ENCODE data around the gene IGF2. TPM values are rescaled to one million over a fixed set of nuclear protein-coding genes. Genes with fewer than 3 reads are reported as not detected.

Gene IGF2
- total RNA-seq, 1 experiment from 2014 or later = 1.5 TPM

DNA sequence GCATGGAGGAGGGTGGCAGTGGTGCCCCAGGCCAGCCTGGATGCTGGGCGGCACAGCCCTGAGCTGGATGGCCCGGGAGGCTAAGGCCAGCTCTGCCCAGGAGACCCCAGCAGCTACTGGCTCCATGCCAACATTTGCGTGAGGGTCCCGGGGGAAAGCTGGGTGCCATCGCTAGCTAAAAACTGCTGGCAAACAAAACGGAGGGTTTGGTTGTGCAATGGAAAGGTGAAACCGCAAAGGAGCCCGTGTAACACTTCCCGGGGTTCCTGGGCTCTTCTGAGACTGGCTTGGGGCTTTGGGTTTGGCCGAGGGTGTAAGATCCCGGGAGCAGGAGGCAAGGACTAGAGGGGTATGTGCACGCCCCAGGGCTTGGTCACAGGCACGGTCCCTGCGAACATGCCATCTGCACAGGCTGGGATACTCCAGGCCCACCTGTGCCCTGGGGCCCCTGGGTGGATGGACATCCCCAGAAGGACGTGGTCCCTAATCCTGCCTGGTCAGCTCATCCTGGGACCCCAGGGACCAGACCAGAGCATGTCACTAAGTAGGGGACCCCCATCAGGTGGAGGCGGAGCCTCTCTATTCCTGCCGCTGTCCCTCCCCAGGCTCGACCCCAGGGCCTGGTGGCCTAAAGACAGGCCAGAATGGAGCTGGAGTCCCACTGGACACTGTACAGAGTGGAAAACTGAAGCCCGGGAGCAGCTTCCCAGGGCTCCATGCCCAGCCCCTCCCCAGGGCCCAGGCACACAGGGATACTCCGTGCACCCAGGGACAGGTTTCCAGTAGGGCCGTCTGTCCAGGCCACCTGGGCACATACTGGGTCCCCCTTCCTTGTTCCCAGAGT is 44.6 kb downstream of the IGF2 start:
- ChIA-PET CTCF (interaction anchor here (0.9 to 2.0 kb wide), 3 partner anchors 20 to 57 kb away, joined by 4 to 11 read pairs (median 4); no protein-coding TSS in a partner anchor), POLR2A (no interaction called here)
- Mint-ChIP-seq H3K27me3 (ENCODE audit: low read depth) (no peaks in the 10 kb centered on the region; the same call in 1 of the 2 replicates), H3K4me3 (no peak overlapping the region), H3K4me1 (peaks cover 15% of the 10 kb centered on the region), H3K36me3 (no peaks in the 10 kb centered on the region), H3K9me3 (no peaks in the 10 kb centered on the region), H3K27ac (no peak overlapping the region)
- TF ChIP-seq, protein P1, sequence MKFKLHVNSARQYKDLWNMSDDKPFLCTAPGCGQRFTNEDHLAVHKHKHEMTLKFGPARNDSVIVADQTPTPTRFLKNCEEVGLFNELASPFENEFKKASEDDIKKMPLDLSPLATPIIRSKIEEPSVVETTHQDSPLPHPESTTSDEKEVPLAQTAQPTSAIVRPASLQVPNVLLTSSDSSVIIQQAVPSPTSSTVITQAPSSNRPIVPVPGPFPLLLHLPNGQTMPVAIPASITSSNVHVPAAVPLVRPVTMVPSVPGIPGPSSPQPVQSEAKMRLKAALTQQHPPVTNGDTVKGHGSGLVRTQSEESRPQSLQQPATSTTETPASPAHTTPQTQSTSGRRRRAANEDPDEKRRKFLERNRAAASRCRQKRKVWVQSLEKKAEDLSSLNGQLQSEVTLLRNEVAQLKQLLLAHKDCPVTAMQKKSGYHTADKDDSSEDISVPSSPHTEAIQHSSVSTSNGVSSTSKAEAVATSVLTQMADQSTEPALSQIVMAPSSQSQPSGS (CRISPR knock-in tag; IDR thresholded peaks at IDR 0.05; ENCODE audit: borderline replicate concordance, low read depth) = no peak
- no peak for TF ChIP-seq SP1 (CRISPR knock-in tag; conservative IDR thresholded peaks at IDR 0.05)
- no peak for TF ChIP-seq SMAD4 (CRISPR knock-in tag; IDR thresholded peaks at IDR 0.05)
- TF ChIP-seq, protein P2, sequence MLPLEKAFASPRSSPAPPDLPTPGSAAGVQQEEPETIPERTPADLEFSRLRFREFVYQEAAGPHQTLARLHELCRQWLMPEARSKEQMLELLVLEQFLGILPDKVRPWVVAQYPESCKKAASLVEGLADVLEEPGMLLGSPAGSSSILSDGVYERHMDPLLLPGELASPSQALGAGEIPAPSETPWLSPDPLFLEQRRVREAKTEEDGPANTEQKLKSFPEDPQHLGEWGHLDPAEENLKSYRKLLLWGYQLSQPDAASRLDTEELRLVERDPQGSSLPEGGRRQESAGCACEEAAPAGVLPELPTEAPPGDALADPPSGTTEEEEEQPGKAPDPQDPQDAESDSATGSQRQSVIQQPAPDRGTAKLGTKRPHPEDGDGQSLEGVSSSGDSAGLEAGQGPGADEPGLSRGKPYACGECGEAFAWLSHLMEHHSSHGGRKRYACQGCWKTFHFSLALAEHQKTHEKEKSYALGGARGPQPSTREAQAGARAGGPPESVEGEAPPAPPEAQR (CRISPR knock-in tag; IDR thresholded peaks at IDR 0.05) = no peak
- TF ChIP-seq NFATC4 (CRISPR knock-in tag; IDR thresholded peaks at IDR 0.05) = no peak
- TF ChIP-seq CREB1 (CRISPR knock-in tag; IDR thresholded peaks at IDR 0.05) = no peak
- no peak for TF ChIP-seq PRRX2 (CRISPR knock-in tag; IDR thresholded peaks at IDR 0.05)
- no peak for TF ChIP-seq ZNF121 (CRISPR knock-in tag; IDR thresholded peaks at IDR 0.05)
- no peak for TF ChIP-seq NR3C1 (CRISPR knock-in tag; conservative IDR thresholded peaks at IDR 0.05; ENCODE audit: low read depth)
- no peak for TF ChIP-seq ZNF416 (CRISPR knock-in tag; IDR thresholded peaks at IDR 0.05)
- no peak for TF ChIP-seq ZNF317 (CRISPR knock-in tag; IDR thresholded peaks at IDR 0.05; ENCODE audit: borderline replicate concordance, low read depth)
- TF ChIP-seq ZNF423 (CRISPR knock-in tag; IDR thresholded peaks at IDR 0.05) = no peak
- TF ChIP-seq EMX1 (CRISPR knock-in tag; IDR thresholded peaks at IDR 0.05) = no peak
- TF ChIP-seq MYBL2 (CRISPR knock-in tag; IDR thresholded peaks at IDR 0.05) = no peak
- TF ChIP-seq, protein P3, sequence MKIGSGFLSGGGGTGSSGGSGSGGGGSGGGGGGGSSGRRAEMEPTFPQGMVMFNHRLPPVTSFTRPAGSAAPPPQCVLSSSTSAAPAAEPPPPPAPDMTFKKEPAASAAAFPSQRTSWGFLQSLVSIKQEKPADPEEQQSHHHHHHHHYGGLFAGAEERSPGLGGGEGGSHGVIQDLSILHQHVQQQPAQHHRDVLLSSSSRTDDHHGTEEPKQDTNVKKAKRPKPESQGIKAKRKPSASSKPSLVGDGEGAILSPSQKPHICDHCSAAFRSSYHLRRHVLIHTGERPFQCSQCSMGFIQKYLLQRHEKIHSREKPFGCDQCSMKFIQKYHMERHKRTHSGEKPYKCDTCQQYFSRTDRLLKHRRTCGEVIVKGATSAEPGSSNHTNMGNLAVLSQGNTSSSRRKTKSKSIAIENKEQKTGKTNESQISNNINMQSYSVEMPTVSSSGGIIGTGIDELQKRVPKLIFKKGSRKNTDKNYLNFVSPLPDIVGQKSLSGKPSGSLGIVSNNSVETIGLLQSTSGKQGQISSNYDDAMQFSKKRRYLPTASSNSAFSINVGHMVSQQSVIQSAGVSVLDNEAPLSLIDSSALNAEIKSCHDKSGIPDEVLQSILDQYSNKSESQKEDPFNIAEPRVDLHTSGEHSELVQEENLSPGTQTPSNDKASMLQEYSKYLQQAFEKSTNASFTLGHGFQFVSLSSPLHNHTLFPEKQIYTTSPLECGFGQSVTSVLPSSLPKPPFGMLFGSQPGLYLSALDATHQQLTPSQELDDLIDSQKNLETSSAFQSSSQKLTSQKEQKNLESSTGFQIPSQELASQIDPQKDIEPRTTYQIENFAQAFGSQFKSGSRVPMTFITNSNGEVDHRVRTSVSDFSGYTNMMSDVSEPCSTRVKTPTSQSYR (CRISPR knock-in tag; IDR thresholded peaks at IDR 0.05) = no peak
- no peak for TF ChIP-seq CBFB (CRISPR knock-in tag; IDR thresholded peaks at IDR 0.05; ENCODE audit: low read depth)
- no peak for TF ChIP-seq TP53 (CRISPR knock-in tag; IDR thresholded peaks at IDR 0.05)
- TF ChIP-seq ZNF512 (CRISPR knock-in tag; IDR thresholded peaks at IDR 0.05; ENCODE audit: borderline replicate concordance) = no peak
- TF ChIP-seq ESRRA (CRISPR knock-in tag; IDR thresholded peaks at IDR 0.05; ENCODE audit: borderline replicate concordance) = no peak
- ATAC-seq (no peak), DNase-seq (ENCODE audit: low spot score) (no peak)
